ENCODE results near the gene MPHOSPH9. TPM values are rescaled to one million over a fixed set of nuclear protein-coding genes. Genes with fewer than 3 reads are reported as not detected.
A peak's percentile ranks its signal among the peaks of the same experiment; 100 is the strongest.
"Not testable (repeated sequence)": the region's sequence is repeated elsewhere in the genome, so short reads cannot be mapped to it uniquely, and the experiment has no call there.

The MPHOSPH9 gene
- total RNA-seq, 1 donor: 42.7 TPM

GRCh38 chr12:123223241-123223668 lies 9.7 kb downstream of the MPHOSPH9 start:
- no peak for TF ChIP-seq CTCF (IDR thresholded peaks at IDR 0.05; ENCODE audit: extremely low read depth, low read depth, low read length)
- peak overlapping the region; percentile 13 for H2AFZ ChIP-seq (ENCODE audit: low read length)
- no peaks in the 10 kb centered on the region for H4K20me1 ChIP-seq (ENCODE audit: insufficient read depth, low read length)
- H3K27ac ChIP-seq (ENCODE audit: low read depth, low read length): no peak overlapping the region
- DNase-seq (ENCODE audit: insufficient read length, low spot score, missing footprints): peak; percentile 63
- H3K79me2 ChIP-seq (ENCODE audit: insufficient read depth, low read length): peaks cover 13% of the 10 kb centered on the region
- H3K4me2 ChIP-seq (ENCODE audit: insufficient read depth, low read length): no peak overlapping the region
- H3K4me3 ChIP-seq (ENCODE audit: insufficient read depth, low read length): no peak overlapping the region
- no peaks in the 10 kb centered on the region for H3K4me1 ChIP-seq (ENCODE audit: insufficient read depth, low read length)
- H3K27me3 ChIP-seq (ENCODE audit: insufficient read depth, low read length): no peaks in the 10 kb centered on the region
- H3K9me3 ChIP-seq (ENCODE audit: low read depth, low read length): no peaks in the 10 kb centered on the region
- H3K36me3 ChIP-seq (ENCODE audit: insufficient read depth, low read length): peaks cover 15% of the 10 kb centered on the region

DNA sequence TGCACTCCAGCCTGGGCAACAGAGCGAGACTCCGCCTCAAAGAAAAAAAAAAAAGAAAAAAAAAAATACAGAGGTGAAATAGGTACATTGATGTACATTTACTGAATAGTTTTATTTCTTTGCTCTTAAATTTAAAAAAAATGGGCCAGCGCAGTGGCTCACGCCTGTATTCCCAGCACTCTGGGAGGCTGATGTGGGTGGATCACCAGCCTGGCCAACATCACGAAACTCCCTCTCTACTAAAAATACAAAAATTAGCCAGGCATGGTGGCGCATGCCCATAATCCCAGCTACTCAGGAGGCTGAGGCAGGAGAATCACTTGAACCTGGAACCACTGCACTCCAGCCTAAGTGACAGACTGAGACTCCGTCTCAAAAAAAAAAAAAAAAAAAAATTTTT lies 25.1 kb downstream of the MPHOSPH9 start:
- H3K9me3 ChIP-seq (ENCODE audit: low read depth, low read length); H3K4me2 ChIP-seq (ENCODE audit: insufficient read depth, low read length); H3K4me3 ChIP-seq (ENCODE audit: insufficient read depth, low read length); H3K27ac ChIP-seq (ENCODE audit: low read depth, low read length); DNase-seq (ENCODE audit: insufficient read length, low spot score, missing footprints); H4K20me1 ChIP-seq (ENCODE audit: insufficient read depth, low read length); H2AFZ ChIP-seq (ENCODE audit: low read length); H3K27me3 ChIP-seq (ENCODE audit: insufficient read depth, low read length); H3K4me1 ChIP-seq (ENCODE audit: insufficient read depth, low read length); H3K79me2 ChIP-seq (ENCODE audit: insufficient read depth, low read length): not testable (repeated sequence)
- peaks cover 33% of the 10 kb centered on the region for H3K36me3 ChIP-seq (ENCODE audit: insufficient read depth, low read length)

GRCh38 chr12:123206794-123207193 lies 26.1 kb downstream of the MPHOSPH9 start:
- DNase-seq (ENCODE audit: insufficient read length, low spot score, missing footprints); H3K4me3 ChIP-seq (ENCODE audit: insufficient read depth, low read length): not testable (repeated sequence)

DNA sequence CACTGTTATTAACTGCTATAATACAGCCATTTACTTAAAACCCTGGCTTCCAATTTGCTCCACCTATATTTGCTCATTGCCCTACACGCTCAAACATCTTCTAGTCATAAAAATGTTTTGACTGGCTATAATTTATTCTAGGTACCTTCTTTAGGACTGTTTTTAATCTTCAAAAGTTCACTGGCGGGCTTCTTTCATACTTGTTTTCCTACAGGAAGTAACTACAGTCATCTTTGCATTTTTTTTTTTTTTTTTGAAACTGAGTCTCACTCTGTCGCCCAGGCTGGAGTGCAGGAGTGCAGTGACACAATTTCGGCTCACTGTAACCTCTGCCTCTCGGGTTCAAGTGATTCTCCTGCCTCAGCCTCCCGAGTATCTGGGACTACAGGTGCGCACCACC lies 32.5 kb downstream of the MPHOSPH9 start:
- Histone ChIP-seq H3K4me1 (ENCODE audit: insufficient read depth, low read length) (no peaks in the 10 kb centered on the region), H4K20me1 (ENCODE audit: insufficient read depth, low read length) (no peaks in the 10 kb centered on the region), H3K9me3 (ENCODE audit: low read depth, low read length) (no peaks in the 10 kb centered on the region), H3K79me2 (ENCODE audit: insufficient read depth, low read length) (no peaks in the 10 kb centered on the region), H3K4me3 (ENCODE audit: insufficient read depth, low read length) (no peak overlapping the region), H3K27me3 (ENCODE audit: insufficient read depth, low read length) (no peaks in the 10 kb centered on the region), H3K36me3 (ENCODE audit: insufficient read depth, low read length) (peaks cover 23% of the 10 kb centered on the region), H3K27ac (ENCODE audit: low read depth, low read length) (no peak overlapping the region), H3K4me2 (ENCODE audit: insufficient read depth, low read length) (no peak overlapping the region), H2AFZ (ENCODE audit: low read length) (no peak overlapping the region)
- TF ChIP-seq CTCF (IDR thresholded peaks at IDR 0.05; ENCODE audit: extremely low read depth, low read depth, low read length): no peak
- DNase-seq (ENCODE audit: insufficient read length, low spot score, missing footprints): no peak

More at GRCh38 chr12:123206794-123207193, 26.1 kb downstream of the MPHOSPH9 start:
- not testable (repeated sequence) for H2AFZ ChIP-seq (ENCODE audit: low read length); H4K20me1 ChIP-seq (ENCODE audit: insufficient read depth, low read length); H3K27me3 ChIP-seq (ENCODE audit: insufficient read depth, low read length); H3K4me1 ChIP-seq (ENCODE audit: insufficient read depth, low read length); H3K27ac ChIP-seq (ENCODE audit: low read depth, low read length); H3K4me2 ChIP-seq (ENCODE audit: insufficient read depth, low read length); H3K9me3 ChIP-seq (ENCODE audit: low read depth, low read length); H3K79me2 ChIP-seq (ENCODE audit: insufficient read depth, low read length)
- peaks cover 39% of the 10 kb centered on the region for H3K36me3 ChIP-seq (ENCODE audit: insufficient read depth, low read length)

- Histone ChIP-seq H3K36me3 (ENCODE audit: insufficient read depth, low read length) (peaks cover 22% of the 10 kb centered on the region), H3K4me2 (ENCODE audit: insufficient read depth, low read length) (no peak overlapping the region), H3K9me3 (ENCODE audit: low read depth, low read length) (no peaks in the 10 kb centered on the region), H3K27me3 (ENCODE audit: insufficient read depth, low read length) (no peaks in the 10 kb centered on the region), H2AFZ (ENCODE audit: low read length) (no peak overlapping the region), H3K79me2 (ENCODE audit: insufficient read depth, low read length) (no peaks in the 10 kb centered on the region), H4K20me1 (ENCODE audit: insufficient read depth, low read length) (no peaks in the 10 kb centered on the region), H3K4me1 (ENCODE audit: insufficient read depth, low read length) (no peaks in the 10 kb centered on the region), H3K4me3 (ENCODE audit: insufficient read depth, low read length) (no peak overlapping the region), H3K27ac (ENCODE audit: low read depth, low read length) (no peak overlapping the region)
- no peak for DNase-seq (ENCODE audit: insufficient read length, low spot score, missing footprints)
- TF ChIP-seq CTCF (IDR thresholded peaks at IDR 0.05; ENCODE audit: extremely low read depth, low read depth, low read length): no peak
Observed at GRCh38 chr12:123199936-123200335, 33.0 kb downstream of the MPHOSPH9 start.
